Ascending aorta (tissue), 2 donors: ENCODE data around the gene NR3C1. TPM values are rescaled to one million over a fixed set of nuclear protein-coding genes. Genes with fewer than 3 reads are reported as not detected.

ENCODE experiments used
- DNase-seq, 2 donors: peaks; one replicate each; pipeline ENCODE4 v3.0.0-alpha.2; 2019; ENCODE audit warnings: low spot score in 2 of 2
- H3K27ac ChIP-seq, 2 donors: fragments of 200-600 bp; sonication (generic); one replicate each; pipeline ENCODE4 v1.5.1; 2016 to 2017; ENCODE audit warnings: mild to moderate bottlenecking in 1 of 2
- H3K27me3 ChIP-seq: fragments of 200-600 bp; sonication (generic); one replicate; pipeline ENCODE4 v1.5.1; 2017
- H3K36me3 ChIP-seq, 2 donors: fragments of 200-600 bp; sonication (generic); one replicate each; pipeline ENCODE4 v1.5.1; 2016
- H3K4me1 ChIP-seq, 2 donors: fragments of 200-600 bp; sonication (generic); one replicate each; pipeline ENCODE4 v1.5.1; 2016 to 2017; ENCODE audit warnings: mild to moderate bottlenecking in 1 of 2
- H3K4me3 ChIP-seq, 2 donors: fragments of 200-600 bp; sonication (generic); one replicate each; pipeline ENCODE4 v1.5.1; 2016 to 2017; ENCODE audit warnings: mild to moderate bottlenecking in 1 of 2
- H3K9me3 ChIP-seq, 2 donors: fragments of 200-600 bp; sonication (generic); one replicate each; pipeline ENCODE4 v1.5.1; 2016
- CTCF ChIP-seq, 3 experiments: fragments of 200-600 bp in 2 of 3; fragments of 450-650 bp in 1 of 3; sonication (generic) in 2 of 3; IDR thresholded peaks; one replicate each; pipeline ENCODE4 v1.5.1; 2016 to 2019; ENCODE audit warnings: antibody characterized with exemption in 3 of 3, mild to moderate bottlenecking in 1 of 3, moderate library complexity in 1 of 3
- intact Hi-C: fragments of 100-400 bp; cut with DNase I; formaldehyde crosslinking; loops from one replicate; pipeline ENCODE4 v1.15.1; 2023
- total RNA-seq: library from RNA; depleted of rRNA; stranded (reverse); fragments of >200 nt; gene quantifications from one replicate; pipeline ENCODE4 v1.1.0, GENCODE V29; 2016

The NR3C1 gene
- total RNA-seq, 1 donor from 2014 or later: 18.4 TPM

DNA sequence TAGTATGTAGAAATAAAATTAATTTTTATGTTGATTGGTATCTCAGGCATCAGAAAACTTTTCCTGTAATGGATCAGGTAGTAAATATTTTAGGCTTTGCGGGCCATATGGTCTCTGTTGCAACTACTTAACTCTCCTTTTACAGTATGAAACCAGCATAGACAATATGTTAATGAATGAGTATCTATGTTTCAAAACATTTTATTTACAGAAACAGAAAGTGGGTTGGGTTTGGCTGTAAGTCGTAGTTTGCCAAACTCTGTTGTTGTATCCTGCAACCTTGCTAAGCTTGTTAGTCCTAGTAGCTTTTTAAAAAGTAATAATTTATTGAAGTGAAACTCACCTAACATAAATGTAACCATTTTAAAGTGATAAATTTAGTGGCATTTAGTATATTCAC lies 132.1 kb downstream of the NR3C1 start:
- H3K9me3 ChIP-seq: peaks cover 0 to 8% of the 10 kb centered on the region in 2 donors
- H3K27ac ChIP-seq: no peak overlapping the region
- no peak overlapping the region for H3K4me3 ChIP-seq
- no peak for DNase-seq
- no peaks in the 10 kb centered on the region for H3K4me1 ChIP-seq
- TF ChIP-seq CTCF (IDR thresholded peaks at IDR 0.05): no peak
- no peaks in the 10 kb centered on the region for H3K36me3 ChIP-seq
- H3K27me3 ChIP-seq: no peaks in the 10 kb centered on the region
- intact Hi-C loops: no loop called here

- Histone ChIP-seq H3K4me1 (no peaks in the 10 kb centered on the region), H3K9me3 (peaks cover 0 to 8% of the 10 kb centered on the region in 2 donors), H3K27ac (no peak overlapping the region), H3K36me3 (no peaks in the 10 kb centered on the region), H3K27me3 (no peaks in the 10 kb centered on the region), H3K4me3 (no peak overlapping the region)
- intact Hi-C loops: no loop called here
- no peak for TF ChIP-seq CTCF (IDR thresholded peaks at IDR 0.05)
- DNase-seq: no peak
These were observed 135.1 kb downstream of the NR3C1 start for GRCh38 chr5:143268388-143268787.

GRCh38 chr5:143267186-143267585 lies 136.3 kb downstream of the NR3C1 start:
- H3K4me1 ChIP-seq: no peaks in the 10 kb centered on the region
- H3K27ac ChIP-seq: no peak overlapping the region
- no peak for DNase-seq
- H3K9me3 ChIP-seq: peaks cover 0 to 8% of the 10 kb centered on the region in 2 donors
- H3K36me3 ChIP-seq: no peaks in the 10 kb centered on the region
- H3K4me3 ChIP-seq: no peak overlapping the region
- intact Hi-C loops: no loop called here
- no peaks in the 10 kb centered on the region for H3K27me3 ChIP-seq
- TF ChIP-seq CTCF (IDR thresholded peaks at IDR 0.05): no peak

- H3K4me3 ChIP-seq: no peak overlapping the region
- H3K4me1 ChIP-seq: no peaks in the 10 kb centered on the region
- intact Hi-C loops: no loop called here
- H3K27me3 ChIP-seq: no peaks in the 10 kb centered on the region
- no peak overlapping the region for H3K27ac ChIP-seq
- H3K9me3 ChIP-seq: peaks cover 0 to 8% of the 10 kb centered on the region in 2 donors
- H3K36me3 ChIP-seq: no peaks in the 10 kb centered on the region
- no peak for DNase-seq
- TF ChIP-seq CTCF (IDR thresholded peaks at IDR 0.05): no peak
These were observed 137.5 kb downstream of the NR3C1 start for GRCh38 chr5:143265995-143266394.

DNA sequence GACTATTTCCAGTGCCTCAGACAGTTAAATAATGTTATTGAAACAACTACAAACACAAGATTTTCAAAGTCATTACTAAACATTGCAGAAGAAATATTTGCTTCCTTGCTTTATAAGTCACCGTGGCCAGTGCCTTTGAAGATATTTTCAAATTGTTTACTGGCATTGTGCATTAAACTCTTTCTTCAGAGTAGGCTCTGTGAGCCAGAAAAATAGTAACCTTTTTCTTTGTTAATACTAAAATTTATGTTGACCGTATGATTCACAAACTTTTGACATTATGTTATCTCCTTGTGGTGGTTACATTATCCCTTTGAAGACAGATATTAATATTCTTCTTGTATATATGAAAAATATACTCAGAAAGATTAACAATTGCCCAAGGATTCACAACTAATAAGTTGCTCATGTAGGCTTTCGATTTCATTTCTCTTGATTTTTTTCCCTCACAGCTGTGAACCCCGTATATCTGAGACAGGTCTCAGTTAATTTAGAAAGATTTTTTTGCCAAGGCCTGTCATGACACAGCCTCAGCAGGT lies 140.1 kb downstream of the NR3C1 start:
- Histone ChIP-seq H3K9me3 (peaks cover 0 to 5% of the 10 kb centered on the region in 2 donors), H3K4me3 (no peak overlapping the region), H3K36me3 (no peaks in the 10 kb centered on the region), H3K4me1 (no peaks in the 10 kb centered on the region), H3K27me3 (no peaks in the 10 kb centered on the region), H3K27ac (no peak overlapping the region)
- intact Hi-C loops: no loop called here
- no peak for DNase-seq
- TF ChIP-seq CTCF (IDR thresholded peaks at IDR 0.05): no peak
